Hematopoietic multipotent progenitor cell treated with erythropoietin and hydrocortisone succinate and interleukin-3 and kit ligand, for 15 days (in vitro differentiated cells): ENCODE measurements around the gene STARD3.

Experiments used
- DNase-seq: peaks from one replicate; pipeline ENCODE4 v3.0.0-alpha.2; 2015; ENCODE audit warnings: low spot score

STARD3 gene

GRCh38 chr17:39621523-39622379 is 15.2 kb upstream of the STARD3 start:
- peak; percentile 84 for DNase-seq

DNA sequence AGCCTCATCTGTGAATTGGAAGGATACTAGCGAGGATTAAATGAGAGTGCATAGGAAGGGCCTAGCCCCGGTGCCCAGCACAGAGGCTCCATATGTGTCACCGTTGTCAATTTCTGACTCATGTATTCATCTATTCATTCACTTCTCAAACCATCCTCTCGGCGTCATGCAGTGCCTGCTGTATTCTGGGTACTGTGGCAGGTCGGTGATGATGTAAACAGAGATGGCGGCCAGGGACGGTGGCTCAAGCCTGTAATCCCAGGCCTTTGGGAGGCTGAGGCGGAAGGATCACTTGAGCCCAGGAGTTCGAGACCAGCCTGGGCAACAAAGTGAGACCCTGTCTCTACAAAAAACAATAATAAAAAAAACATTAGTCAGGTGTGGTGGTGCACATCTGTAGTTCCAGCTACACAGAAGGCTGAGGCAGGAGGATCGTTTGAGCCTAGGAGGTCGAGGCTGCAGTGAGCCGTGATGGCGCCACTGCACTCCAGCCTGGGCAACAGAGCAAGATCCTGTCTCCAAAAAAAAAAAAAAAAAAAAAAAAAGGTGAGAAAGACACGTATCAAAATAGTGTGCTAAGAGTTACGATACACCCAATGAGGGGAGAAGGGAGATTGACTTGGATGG is 14.5 kb upstream of the STARD3 start:
- no peak for DNase-seq

DNA sequence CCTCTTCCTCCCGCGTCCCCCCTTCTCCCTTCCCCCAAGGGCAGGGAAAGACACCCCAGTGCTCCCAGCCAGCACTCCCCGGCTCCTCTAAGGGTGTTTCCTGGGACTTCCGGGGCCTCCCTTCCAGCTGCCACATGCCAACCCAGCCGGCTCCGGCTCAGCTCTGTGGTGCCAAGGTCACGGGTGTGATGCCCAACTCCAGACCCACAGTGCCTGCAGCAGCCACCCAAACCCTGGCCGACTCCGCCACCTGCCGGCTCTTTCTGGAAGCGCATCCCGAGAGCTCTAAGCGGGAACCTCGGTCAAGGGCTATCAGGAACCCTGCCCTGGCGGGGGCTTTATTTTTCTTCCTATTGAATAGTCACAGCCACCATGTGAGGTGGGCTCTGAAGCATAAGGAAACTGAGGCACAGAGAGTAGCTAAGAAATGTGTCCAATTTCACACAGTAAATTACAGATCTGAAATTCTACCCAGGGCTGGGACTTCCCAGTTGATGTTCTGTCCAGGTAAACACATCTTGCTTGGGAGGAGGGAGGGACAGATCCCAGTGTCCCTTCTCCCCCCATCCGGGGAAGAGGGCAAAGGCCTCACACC is 13.5 kb upstream of the STARD3 start:
- DNase-seq: peak; percentile 81

DNA sequence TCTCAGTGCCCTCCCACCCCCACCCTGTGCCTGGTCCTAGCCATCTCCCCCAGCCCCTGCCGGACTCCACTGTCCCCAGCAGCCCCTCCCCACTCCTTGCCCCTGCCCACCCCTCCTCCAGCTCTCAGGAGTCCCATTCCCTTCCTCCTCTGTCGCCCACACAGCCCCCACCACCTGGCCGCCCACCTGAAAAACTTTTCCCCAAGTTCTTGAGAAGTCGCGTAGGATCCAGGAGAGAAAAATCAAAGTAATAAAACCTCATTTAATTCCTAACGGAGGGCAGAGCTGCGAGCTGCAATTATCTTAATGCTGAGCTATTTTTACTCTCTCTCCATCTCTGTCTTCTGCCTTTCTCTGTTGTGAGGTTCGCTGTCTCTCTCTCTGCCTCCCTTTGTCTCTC is 12.6 kb upstream of the STARD3 start:
- DNase-seq: no peak

GRCh38 chr17:39625198-39625785 is 11.7 kb upstream of the STARD3 start:
- no peak for DNase-seq

GRCh38 chr17:39626171-39627046 is 10.5 kb upstream of the STARD3 start, which contains the start of gene PPP1R1B:
TSS of gene PPP1R1B (plus strand) at chr17:39626952. CDS start at chr17:39627393, 441 bp downstream.
- no peak for DNase-seq

DNA sequence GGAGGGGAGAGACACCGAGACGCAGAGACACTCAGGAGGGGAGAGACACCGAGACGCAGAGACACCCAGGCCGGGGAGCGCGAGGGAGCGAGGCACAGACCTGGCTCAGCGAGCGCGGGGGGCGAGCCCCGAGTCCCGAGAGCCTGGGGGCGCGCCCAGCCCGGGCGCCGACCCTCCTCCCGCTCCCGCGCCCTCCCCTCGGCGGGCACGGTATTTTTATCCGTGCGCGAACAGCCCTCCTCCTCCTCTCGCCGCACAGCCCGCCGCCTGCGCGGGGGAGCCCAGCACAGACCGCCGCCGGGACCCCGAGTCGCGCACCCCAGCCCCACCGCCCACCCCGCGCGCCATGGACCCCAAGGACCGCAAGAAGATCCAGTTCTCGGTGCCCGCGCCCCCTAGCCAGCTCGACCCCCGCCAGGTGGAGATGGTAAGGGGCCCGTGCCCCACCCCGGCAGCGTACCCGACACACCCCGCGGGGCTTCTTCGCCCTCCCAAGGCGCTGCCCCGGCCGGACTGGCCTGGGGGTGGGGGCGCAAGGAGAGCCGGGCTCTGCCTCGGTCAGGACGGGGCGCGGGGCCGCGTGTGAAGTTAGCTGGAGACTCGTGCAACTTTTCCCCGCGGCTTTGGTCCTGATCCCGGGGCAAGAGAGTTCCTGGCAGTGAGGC is 9.8 kb upstream of the STARD3 start:
- DNase-seq: no peak

- DNase-seq: no peak
Measured at GRCh38 chr17:39627712-39628516, 9.0 kb upstream of the STARD3 start.

- no peak for DNase-seq
Measured at GRCh38 chr17:39628655-39629493, 8.1 kb upstream of the STARD3 start.

- no peak for DNase-seq
Measured at GRCh38 chr17:39629494-39629880, 7.5 kb upstream of the STARD3 start.

DNA sequence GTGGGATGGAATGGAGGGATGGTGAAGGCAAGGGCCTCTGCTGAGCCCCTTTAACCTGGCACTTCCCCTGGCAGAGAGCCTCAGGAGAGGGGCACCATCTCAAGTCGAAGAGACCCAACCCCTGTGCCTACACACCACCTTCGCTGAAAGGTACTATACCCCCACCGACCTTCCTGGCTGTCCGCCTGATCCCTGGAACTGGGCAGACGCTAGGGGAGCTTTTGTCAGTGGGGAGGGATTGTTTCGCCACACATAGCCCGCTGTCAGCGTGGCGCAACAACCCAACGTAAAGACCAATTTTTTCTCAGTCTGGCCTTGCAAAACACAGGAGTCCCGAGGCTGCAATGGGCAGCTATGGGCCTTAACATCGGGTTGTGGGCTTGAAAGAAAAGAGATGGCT is 7.0 kb upstream of the STARD3 start:
- DNase-seq: no peak

DNA sequence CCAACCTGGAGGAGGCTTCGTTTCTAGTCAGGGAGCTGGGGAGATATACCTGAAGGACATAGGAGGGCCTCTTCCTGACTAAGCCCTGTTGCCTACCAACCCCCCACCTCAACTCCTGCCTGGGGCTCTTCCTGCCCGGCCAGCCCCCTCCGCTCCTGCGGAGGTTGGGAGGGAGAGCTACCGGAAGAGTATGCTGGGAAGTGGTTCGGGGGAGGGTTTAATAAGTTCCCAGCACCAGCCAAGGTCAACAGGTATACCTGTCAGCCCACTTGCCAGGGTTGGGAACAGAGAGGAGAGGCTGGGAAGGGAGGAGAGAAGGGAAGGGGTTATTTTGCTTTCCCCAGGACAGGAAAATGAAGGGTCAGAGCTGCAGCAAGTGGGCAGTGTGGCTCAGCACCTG is 5.5 kb upstream of the STARD3 start:
- no peak for DNase-seq

DNA sequence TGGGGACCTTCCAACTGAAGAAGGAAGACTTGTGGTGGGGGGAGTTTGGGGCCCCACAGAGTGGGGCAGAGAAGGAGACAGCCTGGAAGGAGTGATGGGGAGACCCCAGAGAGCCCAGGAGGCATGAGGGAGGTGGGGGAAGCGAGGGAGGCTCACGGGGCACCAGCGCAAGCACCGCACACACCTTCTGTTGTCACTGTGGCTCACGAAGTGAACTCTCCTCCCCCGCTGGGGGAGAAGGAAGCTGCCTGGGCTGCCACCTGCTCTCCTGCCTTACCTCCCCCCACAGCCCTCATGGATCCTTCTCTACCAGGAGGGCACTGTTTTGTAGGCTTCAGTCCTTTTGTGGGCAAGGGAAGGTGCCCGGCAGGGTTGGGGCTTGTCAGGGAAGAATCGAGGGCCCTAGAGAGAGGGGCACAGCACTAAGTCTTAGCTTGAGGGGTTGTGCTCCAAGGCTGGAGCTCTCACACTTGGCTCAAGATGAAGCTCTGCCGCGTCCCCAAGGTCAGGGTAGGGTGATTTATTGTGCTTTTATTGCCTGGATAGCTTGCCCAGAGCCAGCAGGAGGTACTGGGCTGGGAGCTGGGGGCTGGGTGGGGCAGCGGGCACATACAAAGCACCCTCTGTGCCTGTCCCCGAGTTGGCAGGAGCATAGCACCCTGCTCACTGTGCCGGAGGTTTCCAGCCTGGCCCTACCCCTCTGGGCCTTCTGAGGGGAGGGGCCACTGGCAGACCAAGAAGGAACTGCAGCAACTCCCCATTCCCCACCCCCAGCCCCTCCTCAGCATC is 4.6 kb upstream of the STARD3 start:
- no peak for DNase-seq

GRCh38 chr17:39633570-39634183 is 3.3 kb upstream of the STARD3 start:
- DNase-seq: no peak

DNA sequence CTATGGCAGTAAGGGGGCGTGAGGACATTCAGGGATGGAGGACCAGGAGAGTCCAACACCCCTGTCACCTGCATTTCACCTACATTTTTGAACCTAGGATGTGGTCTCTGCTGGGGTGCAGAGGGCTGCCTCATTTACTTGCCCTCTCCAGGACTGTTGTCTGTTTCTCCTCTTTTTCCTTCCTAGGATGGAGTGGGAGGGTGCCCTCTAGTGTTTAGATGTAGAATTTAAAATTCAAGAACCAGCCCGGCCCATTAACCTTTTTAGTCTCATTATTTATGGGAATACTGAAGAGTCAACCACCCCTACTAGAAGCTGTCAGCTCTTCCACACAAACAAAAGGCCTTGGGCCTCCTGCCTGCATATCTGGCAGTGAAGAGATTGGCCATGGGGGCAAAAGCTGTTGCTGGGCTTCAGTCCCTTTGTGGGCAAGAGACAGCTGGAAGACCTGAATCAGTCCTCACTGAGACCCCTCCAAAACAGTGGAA is 2.5 kb upstream of the STARD3 start:
- peak; percentile 69 for DNase-seq

DNA sequence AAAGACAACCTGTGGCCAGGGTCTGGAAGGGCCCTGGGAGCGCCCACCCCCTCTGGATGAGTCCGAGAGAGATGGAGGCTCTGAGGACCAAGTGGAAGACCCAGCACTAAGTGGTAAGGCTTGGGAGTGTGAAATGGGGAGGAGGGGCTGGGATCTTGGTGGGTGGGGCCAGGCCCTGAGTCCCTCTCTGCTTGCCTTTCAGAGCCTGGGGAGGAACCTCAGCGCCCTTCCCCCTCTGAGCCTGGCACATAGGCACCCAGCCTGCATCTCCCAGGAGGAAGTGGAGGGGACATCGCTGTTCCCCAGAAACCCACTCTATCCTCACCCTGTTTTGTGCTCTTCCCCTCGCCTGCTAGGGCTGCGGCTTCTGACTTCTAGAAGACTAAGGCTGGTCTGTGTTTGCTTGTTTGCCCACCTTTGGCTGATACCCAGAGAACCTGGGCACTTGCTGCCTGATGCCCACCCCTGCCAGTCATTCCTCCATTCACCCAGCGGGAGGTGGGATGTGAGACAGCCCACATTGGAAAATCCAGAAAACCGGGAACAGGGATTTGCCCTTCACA is 1.2 kb upstream of the STARD3 start:
- DNase-seq: no peak

DNA sequence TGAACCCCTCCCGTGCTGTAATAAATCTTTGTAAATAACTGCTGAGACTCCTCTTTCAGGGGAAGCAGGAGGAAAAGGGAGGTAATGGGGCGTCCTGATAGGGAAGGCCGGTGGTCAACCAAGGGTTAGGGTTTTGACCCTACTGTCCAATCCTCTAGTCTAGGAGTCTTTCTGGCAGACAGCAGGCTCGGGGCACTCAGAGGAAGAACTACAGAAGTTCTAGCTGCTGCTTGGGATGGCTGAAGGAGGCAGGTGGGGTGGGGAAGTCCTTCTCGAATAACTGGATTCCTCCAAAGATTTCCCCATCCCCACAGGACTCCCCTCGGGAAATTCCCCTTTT is 387 bp upstream of the STARD3 start:
- no peak for DNase-seq

GRCh38 chr17:39638317-39638716 is 1.4 kb downstream of the STARD3 start:
- DNase-seq: no peak
